ENCODE data around the gene USP2. TPM values are rescaled to one million over a fixed set of nuclear protein-coding genes. Genes with fewer than 3 reads are reported as not detected.

Gene USP2
- total and polyA plus RNA-seq, 2 of the 8 experiments (the other 6 are each of a cell fraction or from before 2014, with no cell fraction given), result 2.2 to 6.9 TPM

DNA sequence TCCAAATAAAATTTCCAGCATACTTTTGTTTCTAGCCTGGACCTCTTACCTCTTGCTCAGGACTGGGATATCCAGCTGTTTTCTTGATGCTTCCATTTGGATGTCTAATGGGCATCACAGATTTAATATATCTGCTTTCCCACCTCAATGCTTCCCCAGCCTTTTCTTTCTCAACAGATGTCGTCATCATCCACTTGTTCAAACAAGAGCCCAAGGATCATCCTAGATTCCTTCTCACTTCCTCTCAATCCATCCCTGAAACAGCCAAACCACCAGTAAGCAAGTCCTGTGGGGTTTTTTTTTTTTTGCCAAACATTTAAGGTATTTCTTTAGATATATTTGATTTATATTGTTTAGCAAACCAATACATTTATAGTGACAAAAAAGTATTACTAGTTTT lies 29.0 kb upstream of the USP2 start:
- H3K9ac ChIP-seq (replicated peaks in 1 of 4; ENCODE audit: extremely low read depth in 1 of 4, low read depth in 3 of 4, low read length in 3 of 4), result no peak overlapping the region
- no peaks in the 10 kb centered on the region for H3K27me3 ChIP-seq (replicated peaks in 1 of 4; ENCODE audit: control insufficient read depth in 3 of 4, extremely low read depth in 1 of 4, insufficient read depth in 3 of 4, low read length in 3 of 4)
- no peaks in the 10 kb centered on the region for H3K36me3 ChIP-seq (ENCODE audit: control insufficient read depth in 2 of 4, insufficient read depth in 4 of 4, low read length in 3 of 4)
- H3K4me1 ChIP-seq (replicated peaks in 1 of 4; ENCODE audit: control insufficient read depth in 3 of 4, insufficient read depth in 4 of 4, low read length in 3 of 4), result no peaks in the 10 kb centered on the region
- no peaks in the 10 kb centered on the region for H3K9me3 ChIP-seq (ENCODE audit: insufficient read depth in 2 of 2, low read depth in 1 of 2, low read length in 1 of 2)
- no peak overlapping the region for H3K4ac ChIP-seq (replicated peaks; ENCODE audit: insufficient read length, low read depth, low read length)
- no peak for TF ChIP-seq TEAD4 (IDR thresholded peaks at IDR 0.05; ENCODE audit: low read depth, low read length)
- TF ChIP-seq EGR1 (IDR thresholded peaks at IDR 0.05; ENCODE audit: borderline replicate concordance, low read depth, low read length), result no peak
- TF ChIP-seq EP300 (IDR thresholded peaks at IDR 0.05; ENCODE audit: borderline replicate concordance in 1 of 2, low read depth in 2 of 2, low read length in 2 of 2), result no peak
- TF ChIP-seq SP2 (IDR thresholded peaks at IDR 0.05; ENCODE audit: low read length), result no peak
- TF ChIP-seq SP4 (IDR thresholded peaks at IDR 0.05; ENCODE audit: low read length), result no peak
- CTCF ChIA-PET (ENCODE audit: partially characterized antibody), result interaction anchor here (1.7 kb wide), 1 partner anchor 16 kb away, joined by 4 read pairs; no protein-coding TSS in a partner anchor
- H2BK5ac ChIP-seq (ENCODE audit: low read depth, low read length), result no peak overlapping the region
- WGBS, 2 experiments (ENCODE audit: extremely low coverage in 1 of 2, insufficient coverage in 1 of 2, insufficient read length in 1 of 2, insufficient replicate concordance in 2 of 2, low coverage in 1 of 2, low lambda C conversion rate in 2 of 2, missing lambda C conversion rate in 1 of 2), result 94% methylated on average over 1 of the region's 1 CpG; no CpG with 5 or more reads in 1 of the 2 experiments
- H3K4me2 ChIP-seq (ENCODE audit: insufficient read depth in 1 of 2, low read depth in 2 of 2, low read length in 2 of 2), result no peak overlapping the region
- H4K91ac ChIP-seq (replicated peaks; ENCODE audit: insufficient read length, low read length), result no peak overlapping the region
- H3K23ac ChIP-seq (ENCODE audit: insufficient read length), result no peak overlapping the region
- no peak overlapping the region for H2BK20ac ChIP-seq (ENCODE audit: low read length)
- H2BK120ac ChIP-seq (replicated peaks; ENCODE audit: low read depth, low read length), result no peak overlapping the region
- no peak overlapping the region for H2AFZ ChIP-seq (ENCODE audit: low read length)
- H3K27ac ChIP-seq (ENCODE audit: low read depth, low read length), result no peak overlapping the region
- peaks cover 0 to 2% of the 10 kb centered on the region in 2 experiments for H4K20me1 ChIP-seq (replicated peaks in 1 of 2; ENCODE audit: control insufficient read depth in 1 of 2, insufficient read depth in 2 of 2, low read length in 2 of 2)
- no peak overlapping the region for H2BK15ac ChIP-seq (ENCODE audit: low read length)
- H3K23me2 ChIP-seq (ENCODE audit: low read depth, low read length), result no peaks in the 10 kb centered on the region
- POLR2A ChIA-PET (ENCODE audit: partially characterized antibody), result interaction anchor here (5.7 kb wide), 1 partner anchor 7 kb away, joined by 28 read pairs; no protein-coding TSS in a partner anchor
- no peak for FAIRE-seq
- no peak for DNase-seq (ENCODE audit: low read depth in 1 of 2, low spot score in 2 of 2)
- H3K18ac ChIP-seq (ENCODE audit: extremely low read depth, low read length), result no peak overlapping the region
- H4K8ac ChIP-seq (ENCODE audit: extremely low read depth, insufficient read depth, low read length), result no peak overlapping the region
- H3K4me3 ChIP-seq (ENCODE audit: extremely low read depth in 1 of 4, insufficient read depth in 2 of 4, low read depth in 3 of 4, low read length in 4 of 4), result no peak overlapping the region
- no peak overlapping the region for H3K14ac ChIP-seq (ENCODE audit: insufficient read length)
- no peak overlapping the region for H2AK5ac ChIP-seq (ENCODE audit: low read depth, low read length)
- H2BK12ac ChIP-seq (ENCODE audit: low read depth, low read length), result no peak overlapping the region
- H4K5ac ChIP-seq (ENCODE audit: insufficient read length, low read depth, low read length), result no peak overlapping the region
- no peaks in the 10 kb centered on the region for H3K79me2 ChIP-seq (ENCODE audit: control insufficient read depth in 1 of 2, insufficient read depth in 2 of 2, low read length in 2 of 2)
- H3K56ac ChIP-seq (replicated peaks; ENCODE audit: insufficient read length, low read depth, low read length), result no peak overlapping the region
- H3K79me1 ChIP-seq (ENCODE audit: low read depth, low read length), result no peaks in the 10 kb centered on the region
